GM19395 (cell line): ENCODE data around the gene ITGA7.

Experiments used
- ATAC-seq: cut with Tn5 transposase; IDR thresholded peaks from one replicate; pipeline ENCODE4 v1.9.1; 2021; ENCODE audit warnings: mild to moderate bottlenecking, moderate library complexity; ENCODE audit not compliant: unreplicated experiment

The ITGA7 gene

DNA sequence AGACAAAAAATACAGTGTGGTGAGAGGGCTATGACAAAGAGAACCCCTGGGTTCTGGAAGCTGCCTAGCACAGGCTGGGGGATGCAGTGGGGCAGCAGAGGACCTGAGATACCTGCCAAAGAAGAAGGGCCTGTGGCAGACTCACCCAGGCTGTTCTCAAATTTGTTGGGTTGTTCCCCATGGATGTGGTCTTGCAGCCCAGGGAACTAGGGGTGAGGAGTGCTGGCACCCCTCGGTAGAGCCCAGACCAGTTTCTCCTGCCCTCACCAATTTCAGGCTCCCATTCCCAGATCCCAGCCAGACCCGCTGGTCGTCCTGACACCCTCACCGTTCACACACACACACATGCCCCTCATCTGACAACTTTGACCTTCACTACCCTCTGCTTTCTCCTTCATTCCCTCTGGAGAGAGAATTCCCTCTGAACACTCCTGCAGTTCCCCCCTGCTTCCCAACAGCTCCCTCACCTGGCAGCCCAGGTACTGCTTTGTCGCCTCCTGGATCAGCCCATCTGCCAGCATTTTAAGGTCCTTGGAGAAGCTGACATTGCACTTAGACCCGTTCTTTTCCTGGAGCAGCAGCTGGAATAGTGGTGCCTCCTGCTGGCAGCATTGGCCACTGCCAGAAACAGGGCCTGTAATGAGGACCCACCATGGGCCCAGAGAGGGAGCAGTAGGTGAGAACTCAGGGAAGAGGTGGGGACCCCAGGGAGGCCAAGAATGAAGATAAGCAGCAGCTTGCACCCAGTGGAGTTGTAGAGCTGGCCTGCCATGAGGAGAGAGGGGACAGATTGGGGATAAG is 29.3 kb upstream of the ITGA7 start:
- no peak for ATAC-seq

DNA sequence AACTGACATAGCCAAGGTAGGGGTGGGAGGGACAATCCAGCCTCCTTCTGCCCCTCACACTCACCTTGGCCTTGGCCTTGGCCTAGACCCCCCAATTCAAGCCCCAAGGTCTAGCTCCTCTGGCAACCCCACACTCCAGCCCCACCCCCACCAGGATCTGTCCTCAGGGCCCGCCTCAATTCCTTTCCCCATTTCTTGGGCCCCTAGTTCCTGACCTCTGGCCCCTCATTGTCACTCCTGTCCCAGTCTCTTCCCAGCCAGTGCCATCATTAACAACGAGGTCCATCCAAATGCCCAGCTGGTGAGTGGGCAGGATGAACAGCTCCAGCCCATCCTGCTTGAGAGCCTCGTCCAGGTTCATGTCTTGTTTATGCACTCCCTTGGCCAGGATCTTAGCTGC is 28.4 kb upstream of the ITGA7 start:
- no peak for ATAC-seq

DNA sequence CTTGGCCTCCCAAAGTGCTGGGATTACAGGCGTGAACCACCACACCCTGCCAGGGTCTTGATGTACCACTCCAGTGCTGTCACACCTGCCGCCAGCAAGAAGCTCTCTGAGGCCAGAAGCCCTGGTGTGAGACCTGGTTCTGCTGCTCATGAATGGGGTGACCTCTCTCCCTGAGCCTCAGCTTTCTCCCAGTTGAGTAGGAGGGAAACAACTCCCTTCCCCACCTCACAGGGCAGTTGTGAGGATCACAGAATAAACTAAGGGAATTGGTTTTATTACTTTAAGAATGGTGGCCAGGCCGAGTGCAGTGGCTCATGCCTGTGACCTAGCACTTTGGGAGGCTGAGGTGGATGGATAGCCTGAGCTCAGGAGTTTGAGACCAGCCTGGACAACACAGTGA is 26.9 kb upstream of the ITGA7 start:
- no peak for ATAC-seq

DNA sequence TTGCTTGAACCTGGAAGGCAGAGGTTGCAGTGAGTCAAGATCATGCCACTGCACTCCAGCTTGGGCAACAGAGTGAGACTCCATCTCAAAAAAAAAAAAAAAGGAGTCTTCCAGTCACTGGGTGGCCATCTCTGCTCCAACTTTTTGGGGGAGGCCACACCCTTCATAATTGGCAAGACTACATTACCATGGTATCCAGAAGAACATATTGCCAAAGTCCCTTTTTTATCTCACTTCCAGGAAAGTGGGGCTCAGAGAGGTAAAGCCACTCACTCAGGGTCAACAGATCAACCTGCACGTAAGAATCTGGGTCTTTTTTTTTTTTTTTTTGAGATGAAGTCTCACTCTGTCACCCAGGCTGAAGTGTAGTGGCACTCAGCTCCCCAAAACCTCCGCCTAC is 26.2 kb upstream of the ITGA7 start:
- no peak for ATAC-seq

DNA sequence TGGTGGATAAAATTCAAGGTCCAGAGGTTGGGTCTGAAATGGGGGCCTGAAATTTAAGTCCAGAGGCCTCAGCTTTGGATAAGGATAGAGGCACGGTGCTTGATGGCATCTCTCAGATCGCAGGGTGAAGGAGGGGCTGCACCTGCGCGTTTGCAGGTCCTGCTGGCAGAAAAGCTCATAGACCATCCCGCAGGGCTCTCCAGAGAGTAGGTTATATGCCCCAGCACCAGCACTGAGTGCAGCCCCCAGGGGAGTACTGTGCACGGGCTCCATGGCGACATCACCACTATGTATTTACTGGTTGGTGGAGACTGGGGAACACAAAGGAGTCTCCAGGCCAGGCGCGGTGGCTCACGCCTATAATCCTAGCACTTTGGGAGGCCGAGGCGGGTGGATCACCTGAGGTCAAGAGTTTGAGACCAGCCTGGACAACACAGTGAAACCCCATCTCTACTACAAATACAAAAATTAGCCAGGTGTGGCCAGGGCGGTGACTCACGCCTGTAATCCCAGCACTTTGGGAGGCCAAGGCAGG is 25.4 kb upstream of the ITGA7 start:
- ATAC-seq, result no peak

DNA sequence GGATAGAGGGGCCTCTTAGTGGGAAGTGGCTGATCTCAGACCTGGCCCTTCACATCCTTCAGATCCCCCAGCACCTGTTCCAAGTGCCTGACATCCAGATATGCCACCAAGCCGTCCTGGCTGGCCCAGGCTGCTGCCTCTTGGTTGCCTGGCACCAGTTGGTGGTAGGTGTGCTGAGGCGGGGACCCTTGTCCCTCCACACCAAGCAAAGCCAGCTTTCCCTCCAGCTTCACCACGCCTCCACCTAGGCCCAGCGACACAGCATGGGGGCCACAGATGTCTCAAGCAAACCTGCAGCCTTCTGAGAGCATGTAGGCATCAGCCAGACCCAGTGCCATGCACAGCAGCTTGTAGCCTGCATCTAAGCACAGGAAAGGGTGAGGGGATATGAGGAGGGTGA is 24.6 kb upstream of the ITGA7 start:
- no peak for ATAC-seq

DNA sequence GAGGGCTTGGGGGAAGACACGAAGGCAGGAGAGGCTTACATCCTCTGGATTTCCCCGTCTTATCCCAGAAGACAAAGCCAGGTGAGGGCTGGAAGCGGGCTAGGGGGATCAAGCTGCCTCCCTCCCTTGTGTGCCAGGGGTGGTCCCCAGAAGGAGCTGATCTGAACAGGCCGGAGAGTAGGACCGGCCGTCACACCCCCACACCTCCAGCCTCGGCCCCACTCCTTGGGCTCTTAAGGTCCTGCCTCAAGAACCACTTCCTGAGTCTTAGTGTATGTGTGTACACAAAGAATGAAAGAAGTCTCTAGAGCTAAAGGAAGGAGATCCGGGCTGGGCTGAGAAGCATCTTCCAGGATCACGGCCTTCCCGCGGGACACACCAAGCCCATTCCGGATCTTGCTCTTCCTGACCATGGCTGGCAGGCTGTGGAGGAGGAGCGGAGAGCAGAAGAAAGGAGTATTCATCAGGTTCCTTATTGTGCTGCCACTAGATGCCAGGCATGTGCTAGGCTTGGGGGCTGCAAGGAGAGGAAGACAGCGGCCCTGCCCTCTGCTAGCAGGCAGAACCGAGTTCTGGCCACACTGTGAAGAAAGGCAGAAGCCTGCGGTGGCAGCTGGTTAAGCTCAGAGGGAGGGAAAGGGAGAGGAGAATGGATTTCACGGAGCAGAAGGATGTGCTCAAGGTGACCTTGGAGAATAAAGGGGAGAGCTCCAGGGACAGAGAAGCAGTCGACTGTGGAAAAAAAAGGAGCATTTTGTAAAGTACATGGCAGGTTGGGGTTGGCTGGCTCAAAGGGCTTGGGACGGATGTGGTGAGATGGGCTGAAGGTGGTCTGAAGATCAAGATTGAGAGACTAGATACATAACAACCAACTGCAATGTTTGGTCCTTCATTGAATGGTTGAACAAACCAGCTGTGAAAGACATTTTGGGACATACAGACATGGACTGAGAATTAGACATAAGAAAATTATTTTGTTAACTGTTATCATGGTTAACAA is 22.4 kb upstream of the ITGA7 start:
- ATAC-seq, result peak; percentile 50

DNA sequence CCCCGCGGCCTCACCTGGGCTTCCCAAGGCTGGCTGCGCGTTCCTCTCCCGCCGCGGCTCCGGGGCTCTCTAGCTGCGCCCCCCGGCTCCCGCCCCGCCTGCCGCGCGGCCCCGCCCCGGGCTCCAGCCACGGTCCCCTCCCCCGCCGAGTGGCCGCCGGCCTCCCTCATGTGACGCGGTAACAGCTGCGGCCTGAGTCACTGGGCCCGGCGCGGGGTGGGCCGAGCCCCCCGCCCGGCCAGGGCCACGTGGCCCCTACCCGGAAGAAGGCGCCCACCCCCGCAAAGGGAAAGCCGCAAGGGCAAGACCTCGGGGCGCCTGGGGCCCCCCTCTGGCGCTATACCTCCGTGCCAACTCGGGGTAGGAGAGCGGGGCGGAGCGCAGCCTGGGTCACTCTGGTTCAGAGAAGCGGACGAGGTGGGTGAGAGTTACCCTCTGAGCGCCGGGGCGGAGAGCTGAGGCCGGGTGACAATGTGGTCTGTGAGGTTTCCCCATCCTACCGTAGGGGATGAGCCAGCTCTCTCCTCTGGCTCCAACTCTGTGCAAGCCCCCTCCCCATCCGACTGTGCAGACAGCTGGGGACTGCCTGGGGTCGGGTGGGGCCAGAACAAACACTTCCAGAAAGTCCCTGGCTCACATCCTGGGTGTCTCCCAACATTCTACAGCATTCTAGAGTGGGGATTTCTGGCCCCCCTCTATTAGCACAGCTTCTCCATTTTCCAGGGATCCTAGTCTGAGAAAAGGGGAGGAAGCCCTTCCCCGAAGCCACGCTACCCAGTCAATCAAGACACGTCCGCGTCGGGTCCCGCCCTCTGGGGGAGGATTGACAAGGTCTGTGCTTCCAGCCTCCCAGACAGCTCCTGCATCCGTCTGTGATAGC is 21.5 kb upstream of the ITGA7 start, which contains the start of gene CD63:
TSS of gene CD63 (minus strand) at position 71 of the 880 bp plus-strand sequence. CDS start 668 bp downstream, outside the sequence.
- peak; percentile 72 for ATAC-seq

DNA sequence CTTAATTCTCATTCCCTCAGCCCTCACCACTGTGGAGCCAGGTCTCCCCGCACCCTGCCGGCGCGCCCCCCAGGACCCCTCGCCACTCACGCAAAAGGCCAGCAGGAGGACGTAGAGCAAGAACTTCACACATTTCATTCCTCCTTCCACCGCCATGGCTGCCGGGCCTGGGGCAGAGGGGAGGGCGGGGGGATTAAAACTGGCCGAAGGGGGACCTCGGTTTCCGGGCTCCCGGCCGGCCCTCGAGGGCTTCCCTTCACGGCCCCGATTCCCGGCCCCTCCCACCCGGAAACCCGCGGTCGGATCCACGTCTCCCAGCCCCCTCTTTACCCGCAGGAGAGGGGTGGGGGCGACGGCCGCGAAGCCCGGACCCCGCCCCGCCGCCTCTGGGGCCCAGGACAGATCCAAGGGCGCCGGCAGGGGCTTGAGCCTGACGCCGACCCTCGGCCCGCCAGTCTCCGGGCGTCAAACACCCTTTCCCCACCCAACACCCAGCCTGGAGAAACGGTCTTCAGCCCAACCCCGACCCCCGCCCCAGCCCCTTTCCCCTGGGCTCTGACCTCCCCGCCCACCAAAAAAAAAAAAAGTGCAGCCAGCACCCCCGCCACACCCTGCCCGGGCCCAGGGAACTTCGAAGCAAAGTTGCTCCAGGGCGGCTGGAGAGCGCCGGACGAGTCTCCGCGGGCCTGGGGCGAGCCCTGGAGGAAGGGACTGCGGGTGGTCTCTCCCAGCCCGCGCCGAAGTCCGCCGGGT is 20.7 kb upstream of the ITGA7 start:
- peak; percentile 23 for ATAC-seq

DNA sequence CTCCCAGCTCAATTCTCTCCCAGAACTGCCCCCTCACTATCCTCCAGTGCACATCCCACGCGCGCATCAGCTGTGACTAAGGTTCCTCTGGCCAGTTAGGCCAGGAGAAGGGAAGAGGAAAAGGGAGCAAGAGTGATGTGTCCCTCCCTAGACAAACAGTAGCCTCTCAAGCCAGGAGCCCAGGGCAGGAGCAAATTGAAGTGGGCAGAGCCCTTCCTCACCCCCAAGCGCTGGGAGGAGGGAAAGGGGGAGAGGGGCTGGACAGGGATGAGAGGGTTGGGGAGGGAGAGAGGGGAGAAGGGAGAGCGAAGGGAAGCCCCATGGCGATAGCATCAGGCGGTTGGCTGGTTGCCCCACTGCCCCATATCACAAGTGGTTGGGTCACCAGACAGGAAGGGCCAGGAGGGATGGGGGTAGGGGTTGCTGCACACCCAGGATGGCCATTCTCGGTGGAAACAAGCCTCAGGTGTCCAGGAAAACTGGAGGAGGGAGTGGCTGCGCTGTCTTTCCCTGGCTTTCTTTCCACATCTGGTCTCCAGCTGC is 20.0 kb upstream of the ITGA7 start:
- no peak for ATAC-seq

DNA sequence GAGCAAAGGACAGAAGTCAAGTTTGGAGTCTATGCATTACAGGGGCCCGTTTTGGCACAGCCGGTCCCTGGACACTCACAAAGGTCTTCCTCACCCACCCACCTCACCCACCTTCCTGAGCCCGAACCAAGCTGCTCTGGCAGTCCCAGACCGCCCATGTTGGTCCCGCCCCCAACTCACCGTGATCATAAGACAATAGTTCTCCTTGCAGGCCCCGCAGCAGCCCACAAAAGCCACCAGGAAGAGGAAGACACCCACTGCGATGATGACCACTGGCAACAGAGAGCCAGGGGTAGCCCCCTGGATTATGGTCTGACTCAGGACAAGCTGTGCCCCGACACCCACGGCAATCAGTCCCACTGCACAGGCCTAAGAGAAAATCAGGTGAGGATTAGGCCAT is 19.3 kb upstream of the ITGA7 start:
- ATAC-seq, result no peak

DNA sequence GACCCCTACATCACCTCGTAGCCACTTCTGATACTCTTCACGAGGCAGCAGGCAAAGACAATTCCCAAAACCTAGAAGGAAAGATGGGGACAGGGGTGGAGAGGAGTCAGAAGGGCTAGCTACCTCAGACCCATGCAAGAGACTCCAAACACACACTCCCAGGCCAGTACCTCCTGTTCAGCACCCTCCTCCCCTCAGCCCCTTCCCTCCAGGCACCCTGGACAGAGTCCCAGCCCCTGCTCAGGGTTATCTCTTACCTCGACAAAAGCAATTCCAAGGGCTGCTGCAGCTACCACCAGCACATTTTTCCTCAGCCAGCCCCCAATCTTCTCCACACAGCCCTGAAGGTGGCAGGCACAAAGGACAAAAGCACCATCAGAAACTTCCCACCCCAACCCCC is 17.9 kb upstream of the ITGA7 start:
- ATAC-seq, result no peak

DNA sequence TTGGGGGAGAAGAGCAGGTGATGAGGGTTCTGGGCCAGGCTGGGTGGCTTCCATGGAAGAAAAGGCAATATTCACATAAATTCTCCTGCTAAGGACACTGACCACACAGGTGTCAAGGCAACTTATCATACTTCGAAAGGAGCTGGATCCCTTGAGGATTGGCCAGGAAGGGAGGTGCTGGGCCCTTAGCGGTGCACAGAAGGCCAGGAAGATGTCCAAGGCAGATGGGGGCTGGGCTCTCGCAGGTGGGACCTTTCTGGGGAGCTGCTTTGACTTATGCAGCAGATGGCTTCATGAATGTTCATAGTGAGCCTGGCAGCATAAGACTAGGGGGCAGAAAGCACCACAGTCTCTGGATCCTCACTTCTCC is 17.2 kb upstream of the ITGA7 start:
- ATAC-seq, result no peak

DNA sequence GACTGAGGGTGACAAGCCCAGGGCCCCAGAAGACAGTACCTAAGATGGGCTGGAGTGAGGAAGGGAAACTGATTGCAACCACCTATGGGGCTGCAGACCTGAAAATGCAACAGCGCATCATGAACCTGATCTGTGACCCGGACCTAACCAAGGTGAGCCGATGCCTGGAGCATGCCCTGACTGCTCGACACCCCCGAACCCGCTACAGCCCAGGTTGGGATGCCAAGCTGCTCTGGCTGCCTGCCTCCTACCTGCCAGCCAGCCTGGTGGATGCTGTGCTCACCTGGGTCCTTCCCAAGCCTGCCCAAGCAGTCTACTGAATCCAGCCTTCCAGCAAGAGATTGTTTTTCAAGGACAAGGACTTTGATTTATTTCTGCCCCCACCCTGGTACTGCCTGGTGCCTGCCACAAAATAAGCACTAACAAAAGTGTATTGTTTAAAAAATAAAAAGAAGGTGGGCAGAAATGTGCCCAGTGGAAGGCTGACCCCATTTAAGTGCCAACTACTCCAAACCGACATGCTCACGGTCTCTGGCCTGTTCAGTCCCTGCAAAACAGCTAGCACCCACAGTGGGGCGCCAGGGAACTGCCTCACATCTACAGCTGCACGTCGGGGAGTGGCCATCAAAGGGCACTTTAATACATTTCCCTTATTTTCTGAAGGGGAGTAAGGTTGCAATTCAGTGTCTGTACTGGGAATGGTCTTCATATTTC is 16.7 kb upstream of the ITGA7 start:
- ATAC-seq, result no peak

DNA sequence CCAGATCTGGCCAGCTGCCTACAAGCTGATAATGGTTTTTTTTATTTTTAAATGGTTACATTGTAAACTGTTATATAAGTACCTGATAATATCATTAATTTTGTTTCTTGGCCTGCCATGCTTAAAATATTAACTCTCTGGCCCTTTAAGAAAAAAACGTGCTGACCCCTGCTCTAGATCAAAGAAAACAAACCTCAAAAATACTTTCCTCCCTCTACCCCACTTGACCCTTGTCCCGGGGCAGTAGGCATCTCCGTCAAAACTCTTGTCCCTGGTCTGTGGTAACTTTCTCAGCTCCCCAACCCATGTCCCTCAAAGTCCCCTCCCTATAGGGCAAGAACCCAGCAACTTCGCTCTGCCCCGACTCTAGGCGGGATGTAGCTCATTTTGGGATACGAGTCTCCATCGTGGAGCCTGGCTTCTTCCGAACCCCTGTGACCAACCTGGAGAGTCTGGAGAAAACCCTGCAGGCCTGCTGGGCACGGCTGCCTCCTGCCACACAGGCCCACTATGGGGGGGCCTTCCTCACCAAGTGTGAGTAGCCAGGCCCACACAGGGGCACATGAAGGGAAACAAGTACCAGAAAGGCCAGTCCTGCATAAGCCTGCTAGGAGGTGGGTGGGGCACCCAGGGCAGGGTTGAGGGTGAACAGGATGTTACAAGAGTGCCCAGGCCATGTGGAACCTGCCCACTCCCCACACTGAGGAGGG is 16.0 kb upstream of the ITGA7 start:
- no peak for ATAC-seq

DNA sequence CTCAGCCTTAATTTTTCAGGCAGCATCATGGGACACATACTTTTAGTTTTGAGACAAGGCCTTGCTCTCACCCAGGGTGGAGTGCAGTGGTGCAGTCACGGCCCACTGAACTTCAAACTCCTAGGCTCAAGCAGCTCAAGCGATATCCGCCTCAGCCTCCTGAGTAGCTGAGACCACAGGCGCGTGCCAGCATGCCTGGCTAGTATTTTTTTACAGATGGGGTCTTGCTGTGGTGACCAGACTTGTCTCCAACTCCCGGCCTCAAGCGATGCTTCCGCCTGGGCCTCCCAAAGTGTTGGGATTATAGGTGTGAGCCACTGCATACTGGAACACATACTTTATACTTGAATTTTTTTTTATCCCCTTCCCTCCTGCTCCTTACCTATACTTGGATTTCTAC is 15.2 kb upstream of the ITGA7 start:
- ATAC-seq, result no peak

DNA sequence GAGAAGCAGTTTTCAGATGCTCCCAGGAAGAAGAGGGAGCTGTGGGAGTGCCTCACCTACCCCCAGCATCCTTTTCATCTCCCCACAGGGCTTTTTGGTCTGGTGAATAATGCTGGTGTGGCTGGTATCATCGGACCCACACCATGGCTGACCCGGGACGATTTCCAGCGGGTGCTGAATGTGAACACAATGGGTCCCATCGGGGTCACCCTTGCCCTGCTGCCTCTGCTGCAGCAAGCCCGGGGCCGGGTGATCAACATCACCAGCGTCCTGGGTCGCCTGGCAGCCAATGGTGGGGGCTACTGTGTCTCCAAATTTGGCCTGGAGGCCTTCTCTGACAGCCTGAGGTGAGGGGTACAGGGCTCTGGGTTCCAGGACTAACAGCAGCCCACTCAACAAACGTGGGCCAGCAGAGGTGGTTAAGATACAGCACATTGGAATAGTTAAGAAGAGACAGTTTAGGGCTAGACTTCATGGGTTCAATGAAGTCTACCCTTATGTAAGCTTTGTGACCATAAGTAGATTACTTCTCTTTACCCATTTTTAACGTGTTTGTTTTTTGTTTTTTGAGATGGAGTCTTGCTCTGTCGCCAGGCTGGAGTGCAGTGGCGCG is 14.0 kb upstream of the ITGA7 start:
- no peak for ATAC-seq

DNA sequence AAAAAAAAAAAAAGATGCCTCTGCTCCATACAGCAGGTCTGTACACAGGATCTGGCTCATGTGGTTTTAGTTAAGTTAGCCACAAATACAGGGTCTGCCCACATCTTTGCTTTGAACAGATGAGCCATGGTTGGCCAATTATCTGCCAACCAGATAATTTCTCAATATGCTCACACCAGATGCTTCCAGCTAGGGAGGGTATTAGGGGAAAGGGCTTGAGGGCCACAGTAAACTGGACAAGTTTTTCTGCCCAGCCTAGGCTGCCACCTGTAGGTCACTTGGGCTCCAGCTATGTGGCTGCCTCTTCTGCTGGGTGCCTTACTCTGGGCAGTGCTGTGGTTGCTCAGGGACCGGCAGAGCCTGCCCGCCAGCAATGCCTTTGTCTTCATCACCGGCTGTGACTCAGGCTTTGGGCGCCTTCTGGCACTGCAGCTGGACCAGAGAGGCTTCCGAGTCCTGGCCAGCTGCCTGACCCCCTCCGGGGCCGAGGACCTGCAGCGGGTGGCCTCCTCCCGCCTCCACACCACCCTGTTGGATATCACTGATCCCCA is 13.3 kb upstream of the ITGA7 start:
- ATAC-seq, result no peak
